NT2/D1 (cell line): ENCODE measurements around the gene DOK6.
A peak's percentile ranks its signal among the peaks of the same experiment; 100 is the strongest.

Source experiments
- DNase-seq: peaks from one replicate; pipeline ENCODE4 v3.0.0-alpha.2; 2011; ENCODE audit warnings: low read depth, low spot score
- H3K27me3 ChIP-seq: 2 replicates; pipeline ENCODE4 v1.6.0; 2011; ENCODE audit warnings: mild to moderate bottlenecking; ENCODE audit not compliant: insufficient read length, insufficient read depth
- H3K36me3 ChIP-seq: 2 replicates; pipeline ENCODE4 v1.6.1; 2011; ENCODE audit warnings: mild to moderate bottlenecking, low read length, mixed read lengths; ENCODE audit not compliant: insufficient read depth, insufficient read length
- H3K4me1 ChIP-seq: 2 replicates; pipeline ENCODE4 v1.5.1; 2011; ENCODE audit not compliant: insufficient read depth, insufficient read length
- H3K4me3 ChIP-seq: 2 replicates; pipeline ENCODE4 v1.5.1; 2011; ENCODE audit warnings: low read depth; ENCODE audit not compliant: insufficient read length
- H3K9ac ChIP-seq: 2 replicates; pipeline ENCODE4 v1.6.0; 2011; ENCODE audit warnings: low read depth; ENCODE audit not compliant: insufficient read length
- H3K9me3 ChIP-seq: 2 replicates; pipeline ENCODE4 v1.5.1; 2011; ENCODE audit warnings: mild to moderate bottlenecking, low read length; ENCODE audit not compliant: insufficient read depth
- SUZ12 ChIP-seq: IDR thresholded peaks from 2 replicates; pipeline ENCODE4 v1.6.1; 2011; ENCODE audit not compliant: insufficient read length, insufficient read depth; ENCODE audit errors: extremely low read depth
- YY1 ChIP-seq: IDR thresholded peaks from 2 replicates; pipeline ENCODE4 v1.6.1; 2011; ENCODE audit not compliant: insufficient read length, insufficient read depth
- ZNF274 ChIP-seq: IDR thresholded peaks from 2 replicates; pipeline ENCODE4 v1.6.1; 2011; ENCODE audit warnings: mild to moderate bottlenecking, low read depth, low read length

The DOK6 gene

GRCh38 chr18:69838003-69838402 is 437.3 kb downstream of the DOK6 start:
- TF ChIP-seq YY1 (no peak), ZNF274 (no peak), SUZ12 (no peak)
- Histone ChIP-seq H3K4me1 (no peaks in the 10 kb centered on the region), H3K9ac (no peak overlapping the region), H3K27me3 (no peaks in the 10 kb centered on the region), H3K4me3 (no peak overlapping the region), H3K36me3 (no peaks in the 10 kb centered on the region), H3K9me3 (no peaks in the 10 kb centered on the region)
- DNase-seq, result no peak

GRCh38 chr18:69838620-69839411 is 438.1 kb downstream of the DOK6 start:
- peak; percentile 8 for DNase-seq
- TF ChIP-seq YY1 (no peak), SUZ12 (no peak), ZNF274 (no peak)
- H3K9me3 ChIP-seq, result no peaks in the 10 kb centered on the region
- H3K27me3 ChIP-seq, result no peaks in the 10 kb centered on the region
- no peaks in the 10 kb centered on the region for H3K4me1 ChIP-seq
- no peak overlapping the region for H3K9ac ChIP-seq
- H3K4me3 ChIP-seq, result no peak overlapping the region
- H3K36me3 ChIP-seq, result no peaks in the 10 kb centered on the region

GRCh38 chr18:69839497-69839896 is 438.8 kb downstream of the DOK6 start:
- Histone ChIP-seq H3K27me3 (no peaks in the 10 kb centered on the region), H3K4me1 (no peaks in the 10 kb centered on the region), H3K36me3 (no peaks in the 10 kb centered on the region), H3K9ac (no peak overlapping the region), H3K4me3 (no peak overlapping the region), H3K9me3 (no peaks in the 10 kb centered on the region)
- no peak for DNase-seq
- TF ChIP-seq SUZ12, result no peak
- TF ChIP-seq YY1, result no peak
- no peak for TF ChIP-seq ZNF274

GRCh38 chr18:69840001-69840400 is 439.3 kb downstream of the DOK6 start:
- H3K4me3 ChIP-seq, result no peak overlapping the region
- TF ChIP-seq YY1, result no peak
- TF ChIP-seq SUZ12, result no peak
- no peak for TF ChIP-seq ZNF274
- no peaks in the 10 kb centered on the region for H3K9me3 ChIP-seq
- no peak for DNase-seq
- no peak overlapping the region for H3K9ac ChIP-seq
- no peaks in the 10 kb centered on the region for H3K36me3 ChIP-seq
- H3K27me3 ChIP-seq, result no peaks in the 10 kb centered on the region
- no peaks in the 10 kb centered on the region for H3K4me1 ChIP-seq

GRCh38 chr18:69840445-69840844 is 439.8 kb downstream of the DOK6 start:
- Histone ChIP-seq H3K4me3 (no peak overlapping the region), H3K9me3 (no peaks in the 10 kb centered on the region), H3K4me1 (no peaks in the 10 kb centered on the region), H3K9ac (no peak overlapping the region), H3K27me3 (no peaks in the 10 kb centered on the region), H3K36me3 (no peaks in the 10 kb centered on the region)
- no peak for DNase-seq
- no peak for TF ChIP-seq YY1
- TF ChIP-seq SUZ12, result no peak
- no peak for TF ChIP-seq ZNF274

- Histone ChIP-seq H3K4me3 (no peak overlapping the region), H3K4me1 (no peaks in the 10 kb centered on the region), H3K9ac (no peak overlapping the region), H3K9me3 (no peaks in the 10 kb centered on the region), H3K27me3 (no peaks in the 10 kb centered on the region), H3K36me3 (no peaks in the 10 kb centered on the region)
- no peak for DNase-seq
- no peak for TF ChIP-seq ZNF274
- no peak for TF ChIP-seq SUZ12
- no peak for TF ChIP-seq YY1
These were observed 440.4 kb downstream of the DOK6 start for GRCh38 chr18:69841117-69841516.

- TF ChIP-seq SUZ12, result no peak
- no peak for TF ChIP-seq ZNF274
- TF ChIP-seq YY1, result no peak
- no peaks in the 10 kb centered on the region for H3K36me3 ChIP-seq
- no peaks in the 10 kb centered on the region for H3K4me1 ChIP-seq
- DNase-seq, result no peak
- no peak overlapping the region for H3K4me3 ChIP-seq
- H3K27me3 ChIP-seq, result no peaks in the 10 kb centered on the region
- no peaks in the 10 kb centered on the region for H3K9me3 ChIP-seq
- no peak overlapping the region for H3K9ac ChIP-seq
These were observed 442.3 kb downstream of the DOK6 start for GRCh38 chr18:69843015-69843414.
